ENCODE data around the gene SLC5A2.
"Not testable (repeated sequence)": the region's sequence is repeated elsewhere in the genome, so short reads cannot be mapped to it uniquely, and the experiment has no call there.

DNA sequence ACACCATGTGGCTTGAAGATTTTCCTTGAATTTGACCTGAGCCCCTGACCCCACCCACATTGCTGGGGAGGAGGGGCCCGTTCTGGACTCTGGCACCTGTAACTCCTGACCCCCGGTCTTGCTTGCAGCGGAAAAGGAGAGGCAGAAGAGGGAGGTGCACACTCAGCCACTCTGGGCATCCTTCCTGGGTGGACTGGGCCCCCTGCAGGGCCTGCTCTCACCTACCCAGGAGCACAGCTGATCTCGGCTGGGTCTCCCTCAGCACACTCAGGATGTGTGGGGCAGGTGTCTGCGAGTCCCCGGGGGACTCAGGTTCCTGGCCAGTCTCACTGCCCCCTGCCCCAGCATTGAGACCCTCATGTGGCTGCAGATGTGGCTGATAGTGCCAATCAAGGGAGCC lies 40.8 kb downstream of the SLC5A2 start:
- TF ChIP-seq POLR2A, TAF1, POLR2AphosphoS5 (IDR thresholded peaks at IDR 0.05; ENCODE audit: low read depth, low read length): not testable (repeated sequence)
